Common myeloid progenitor, CD34-positive (primary cell): ENCODE results near the gene ARVCF.
"Not testable (repeated sequence)": the region's sequence is repeated elsewhere in the genome, so short reads cannot be mapped to it uniquely, and the experiment has no call there.

Source experiments
- CTCF ChIA-PET: fragments of 350-600 bp; sonication (Branson Sonifier 250); formaldehyde crosslinking; loops from one replicate; lab custom pipeline; 2021; ENCODE audit warnings: antibody characterized with exemption; lab: Charles Lee
- POLR2A ChIA-PET: fragments of 350-600 bp; sonication (Branson Sonifier 250); formaldehyde crosslinking; loops from one replicate; lab custom pipeline; 2021; ENCODE audit warnings: antibody characterized with exemption; lab: Charles Lee
- DNase-seq, 3 donors: peaks; one replicate each; pipeline versions ENCODE4 v3.0.0 to v3.0.0-alpha.2; 2013
- H3K27ac ChIP-seq, 2 experiments: 1 replicate in 1 of 2; 2 replicates in 1 of 2; pipeline ENCODE4 v1.7.0; 2013; ENCODE audit warnings: inconsistent platforms in 2 of 2, low read length in 2 of 2, mild to moderate bottlenecking in 2 of 2, low read depth in 1 of 2, moderate library complexity in 1 of 2; ENCODE audit not compliant: severe bottlenecking in 2 of 2, insufficient read depth in 1 of 2, poor library complexity in 1 of 2
- H3K27me3 ChIP-seq, 5 experiments: replicated peaks in 2 of 5; 1 replicate in 3 of 5; 2 replicates in 2 of 5; pipeline versions ENCODE4 v1.6.1 to v1.7.0; 2013; ENCODE audit warnings: low read length in 4 of 5, mild to moderate bottlenecking in 2 of 5, moderate library complexity in 2 of 5, inconsistent platforms in 1 of 5; ENCODE audit not compliant: insufficient read depth in 5 of 5, control insufficient read depth in 4 of 5
- H3K36me3 ChIP-seq, 4 experiments: 1 replicate in 2 of 4; 2 replicates in 2 of 4; pipeline versions ENCODE4 v1.6.1 to v1.7.0; 2013; ENCODE audit warnings: low read length in 3 of 4, control low read depth in 1 of 4, mild to moderate bottlenecking in 1 of 4; ENCODE audit not compliant: control insufficient read depth in 4 of 4, insufficient read depth in 4 of 4
- H3K4me1 ChIP-seq, 4 experiments: 1 replicate in 3 of 4; 2 replicates in 1 of 4; pipeline versions ENCODE4 v1.6.1 to v1.7.1; 2013; ENCODE audit warnings: low read length in 3 of 4, mild to moderate bottlenecking in 3 of 4, control low read depth in 1 of 4, inconsistent platforms in 1 of 4, moderate library complexity in 1 of 4; ENCODE audit not compliant: control insufficient read depth in 4 of 4, insufficient read depth in 4 of 4; ENCODE audit errors: control extremely low read depth in 1 of 4
- H3K4me3 ChIP-seq, 7 experiments: 1 replicate in 4 of 7; 2 replicates in 3 of 7; pipeline versions ENCODE4 v1.5.1 to v1.7.0; 2013; ENCODE audit warnings: mild to moderate bottlenecking in 7 of 7, low read length in 6 of 7, moderate library complexity in 6 of 7, inconsistent platforms in 2 of 7, low read depth in 2 of 7, control low read depth in 1 of 7; ENCODE audit not compliant: insufficient read depth in 4 of 7, control insufficient read depth in 1 of 7; ENCODE audit errors: extremely low read depth in 1 of 7
- H3K9me3 ChIP-seq, 5 experiments: 1 replicate in 4 of 5; 2 replicates in 1 of 5; pipeline versions ENCODE4 v1.6.1 to v1.7.1; 2013; ENCODE audit warnings: low read length in 4 of 5, mild to moderate bottlenecking in 2 of 5, inconsistent platforms in 1 of 5, low read depth in 1 of 5, moderate library complexity in 1 of 5; ENCODE audit not compliant: control insufficient read depth in 4 of 5, insufficient read depth in 2 of 5; ENCODE audit errors: control extremely low read depth in 1 of 5
- WGBS: methylation state at CpG from one replicate; pipeline ENCODE4 v1.1.5; 2013; ENCODE audit not compliant: insufficient coverage; 5-methylcytosine and 5-hydroxymethylcytosine counted together

The ARVCF gene

GRCh38 chr22:19926028-19926427, 90.6 kb downstream of the ARVCF start:
- CTCF ChIA-PET: interaction anchor here (1.1 to 1.6 kb wide), 2 partner anchors 13 to 195 kb away, joined by 4 to 5 read pairs; no protein-coding TSS in a partner anchor
- H3K27me3 ChIP-seq, H3K4me1 ChIP-seq, H3K4me3 ChIP-seq, POLR2A ChIA-PET, H3K36me3 ChIP-seq, H3K9me3 ChIP-seq, H3K27ac ChIP-seq, DNase-seq: not testable (repeated sequence)
- WGBS: 97% methylated on average over 7 of the region's 11 CpGs

GRCh38 chr22:19923914-19924513, 92.6 kb downstream of the ARVCF start:
- whole genome bisulfite sequencing: 87% methylated on average over 11 of the region's 12 CpGs
- ChIA-PET CTCF (interaction anchor here (1.1 to 2.3 kb wide), 3 partner anchors 12 to 14 kb away, joined by 3 to 5 read pairs (median 5); no protein-coding TSS in a partner anchor), POLR2A (no interaction called here)
- DNase-seq: no peak
- H3K27ac ChIP-seq: no peak overlapping the region
- no peaks in the 10 kb centered on the region for H3K27me3 ChIP-seq
- H3K36me3 ChIP-seq: peaks cover 0 to 4% (median 1%) of the 10 kb centered on the region in 4 experiments
- H3K9me3 ChIP-seq: no peaks in the 10 kb centered on the region
- H3K4me3 ChIP-seq: no peak overlapping the region
- no peaks in the 10 kb centered on the region for H3K4me1 ChIP-seq

- Histone ChIP-seq H3K36me3 (peaks cover 4 to 22% (median 15%) of the 10 kb centered on the region in 4 experiments), H3K9me3 (no peaks in the 10 kb centered on the region), H3K27ac (no peak overlapping the region), H3K4me1 (peaks cover 0 to 6% (median 3%) of the 10 kb centered on the region in 4 experiments), H3K27me3 (no peaks in the 10 kb centered on the region), H3K4me3 (no peak overlapping the region)
- ChIA-PET CTCF (interaction anchor here (1.2 to 1.8 kb wide), 2 partner anchors 10 to 11 kb away, joined by 5 to 9 read pairs; no protein-coding TSS in a partner anchor), POLR2A (no interaction called here)
- no peak for DNase-seq
- 83% methylated on average over 3 of the region's 3 CpGs for WGBS
Observed at GRCh38 chr22:19921544-19922081, 95.0 kb downstream of the ARVCF start.
